ENCODE results near the gene MEN1. TPM values are rescaled to one million over a fixed set of nuclear protein-coding genes. Genes with fewer than 3 reads are reported as not detected.

Gene MEN1
- total RNA-seq, 2 donors from 2014 or later = 44.5 to 48.7 TPM

DNA sequence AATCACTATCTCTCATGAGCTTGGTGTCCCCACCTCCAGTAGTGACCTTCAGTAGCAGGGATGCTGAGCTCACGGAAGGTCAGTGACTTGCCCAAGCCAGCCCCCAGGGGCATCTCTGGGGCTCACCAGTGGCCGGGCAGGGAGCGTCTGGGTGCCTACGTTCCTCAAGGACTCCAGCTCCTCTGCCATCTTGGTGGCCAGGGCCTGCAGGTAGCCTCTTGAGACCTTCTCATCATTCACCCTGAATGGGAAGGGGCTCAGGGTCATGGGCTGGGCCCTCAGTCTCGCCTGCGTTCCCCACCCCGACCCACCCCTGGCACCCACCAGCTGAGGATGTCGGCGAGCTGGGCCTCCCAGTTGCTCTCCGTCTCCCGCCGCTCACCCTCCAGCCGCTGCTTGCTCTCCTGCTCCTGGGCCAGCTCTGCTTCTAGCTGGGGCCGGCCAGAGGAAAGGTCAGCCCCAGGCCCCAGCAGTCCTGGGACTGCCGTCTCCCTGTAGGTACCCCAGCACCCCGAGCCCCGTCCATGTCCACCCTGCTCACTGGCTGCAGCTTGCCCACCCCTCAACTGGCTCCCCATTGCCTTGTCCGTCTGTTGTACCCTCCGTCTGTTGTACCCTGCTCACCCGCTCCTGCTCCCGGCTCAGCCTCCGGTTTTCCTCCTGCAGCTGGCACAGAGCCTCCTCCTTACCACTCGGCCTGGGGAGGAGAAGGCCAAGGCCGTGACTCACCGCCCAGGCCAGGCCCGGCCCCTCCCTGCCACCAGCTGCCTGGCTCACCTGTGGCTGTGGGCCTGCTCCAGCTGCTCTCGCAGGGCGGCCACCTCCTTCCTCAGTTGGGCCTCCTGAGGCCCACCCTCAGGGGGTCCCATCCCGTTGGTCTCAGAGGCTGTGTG, 24.6 kb upstream of the MEN1 start:
- WGBS, 2 experiments (ENCODE audit: insufficient coverage in 1 of 2, insufficient read length in 1 of 2) = 90 to 92% methylated on average over 20 to 29 of the region's 29 CpGs
- no peaks in the 10 kb centered on the region for H3K4me1 ChIP-seq (ENCODE audit: control insufficient read depth, insufficient read depth, low read length)

DNA sequence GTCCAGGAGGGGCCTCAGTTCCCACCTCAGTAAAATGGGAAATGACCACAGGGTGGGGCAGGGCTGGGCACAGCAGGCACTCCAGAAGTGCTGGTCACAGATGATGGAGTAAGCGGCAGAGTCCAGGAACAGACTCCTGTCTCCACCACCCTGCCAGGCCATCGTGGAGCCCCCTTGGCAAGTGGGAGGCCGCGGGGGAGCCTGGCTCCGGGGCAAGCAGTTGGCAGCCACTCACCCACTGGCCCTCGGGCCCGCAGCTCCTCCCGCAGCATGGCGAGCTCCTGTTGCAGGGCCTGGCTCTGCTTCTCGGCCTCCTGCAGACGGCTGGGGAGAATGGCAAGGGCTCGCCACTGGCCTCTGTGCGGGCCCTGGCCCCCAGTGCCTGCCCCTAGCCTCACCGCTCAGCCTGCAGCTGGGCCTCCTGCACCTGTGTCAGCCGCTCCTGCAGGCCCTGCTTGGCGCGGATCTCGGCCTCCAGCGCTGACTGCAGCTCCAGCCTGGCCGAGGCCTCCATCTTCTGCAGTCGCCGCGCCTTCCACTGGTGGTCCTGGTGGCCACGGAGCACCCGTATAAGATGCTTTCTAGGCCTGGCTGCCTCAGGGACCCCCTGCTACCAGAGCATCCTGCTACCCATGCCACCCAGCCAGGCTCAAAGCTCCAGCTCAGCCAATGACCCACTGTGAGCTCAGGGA, 23.8 kb upstream of the MEN1 start:
- Histone ChIP-seq H3K4me3 (ENCODE audit: low read length) (no peak overlapping the region), H3K9ac (ENCODE audit: extremely low read depth, low read length, poor library complexity, severe bottlenecking) (no peak overlapping the region), H3K27ac (ENCODE audit: low read depth, low read length) (no peak overlapping the region), H3K4me1 (ENCODE audit: control insufficient read depth, insufficient read depth, low read length) (no peaks in the 10 kb centered on the region), H3K9me3 (ENCODE audit: control insufficient read depth, low read length) (no peaks in the 10 kb centered on the region), H3K27me3 (ENCODE audit: control insufficient read depth, insufficient read depth, low read length, poor library complexity, severe bottlenecking) (no peaks in the 10 kb centered on the region), H3K36me3 (ENCODE audit: control insufficient read depth, insufficient read depth, low read length) (no peaks in the 10 kb centered on the region)
- WGBS, 2 experiments (ENCODE audit: insufficient coverage in 1 of 2, insufficient read length in 1 of 2) = 91 to 92% methylated on average over 17 to 25 of the region's 25 CpGs
- H3K36me3 Mint-ChIP-seq (ENCODE audit: low read depth) = no peaks in the 10 kb centered on the region
- no peaks in the 10 kb centered on the region for H3K27me3 Mint-ChIP-seq (ENCODE audit: insufficient read depth)
- no peaks in the 10 kb centered on the region for H3K9me3 Mint-ChIP-seq
- H3K27ac Mint-ChIP-seq = no peak overlapping the region
- no peak overlapping the region for H3K4me3 Mint-ChIP-seq
- TF ChIP-seq, protein P1, sequence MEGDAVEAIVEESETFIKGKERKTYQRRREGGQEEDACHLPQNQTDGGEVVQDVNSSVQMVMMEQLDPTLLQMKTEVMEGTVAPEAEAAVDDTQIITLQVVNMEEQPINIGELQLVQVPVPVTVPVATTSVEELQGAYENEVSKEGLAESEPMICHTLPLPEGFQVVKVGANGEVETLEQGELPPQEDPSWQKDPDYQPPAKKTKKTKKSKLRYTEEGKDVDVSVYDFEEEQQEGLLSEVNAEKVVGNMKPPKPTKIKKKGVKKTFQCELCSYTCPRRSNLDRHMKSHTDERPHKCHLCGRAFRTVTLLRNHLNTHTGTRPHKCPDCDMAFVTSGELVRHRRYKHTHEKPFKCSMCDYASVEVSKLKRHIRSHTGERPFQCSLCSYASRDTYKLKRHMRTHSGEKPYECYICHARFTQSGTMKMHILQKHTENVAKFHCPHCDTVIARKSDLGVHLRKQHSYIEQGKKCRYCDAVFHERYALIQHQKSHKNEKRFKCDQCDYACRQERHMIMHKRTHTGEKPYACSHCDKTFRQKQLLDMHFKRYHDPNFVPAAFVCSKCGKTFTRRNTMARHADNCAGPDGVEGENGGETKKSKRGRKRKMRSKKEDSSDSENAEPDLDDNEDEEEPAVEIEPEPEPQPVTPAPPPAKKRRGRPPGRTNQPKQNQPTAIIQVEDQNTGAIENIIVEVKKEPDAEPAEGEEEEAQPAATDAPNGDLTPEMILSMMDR (conservative IDR thresholded peaks at IDR 0.05) = no peak
- DNase-seq = no peak
- no peaks in the 10 kb centered on the region for H3K4me1 Mint-ChIP-seq

More for the DNA sequence above, 24.6 kb upstream of the MEN1 start:
- Mint-ChIP-seq H3K27me3 (ENCODE audit: insufficient read depth) (no peaks in the 10 kb centered on the region), H3K9me3 (no peaks in the 10 kb centered on the region), H3K4me1 (no peaks in the 10 kb centered on the region), H3K27ac (no peak overlapping the region), H3K4me3 (no peak overlapping the region), H3K36me3 (ENCODE audit: low read depth) (peaks cover 4% of the 10 kb centered on the region)
- DNase-seq = no peak
- Histone ChIP-seq H3K9ac (ENCODE audit: extremely low read depth, low read length, poor library complexity, severe bottlenecking) (no peak overlapping the region), H3K36me3 (ENCODE audit: control insufficient read depth, insufficient read depth, low read length) (no peaks in the 10 kb centered on the region), H3K27ac (ENCODE audit: low read depth, low read length) (no peak overlapping the region), H3K27me3 (ENCODE audit: control insufficient read depth, insufficient read depth, low read length, poor library complexity, severe bottlenecking) (no peaks in the 10 kb centered on the region), H3K9me3 (ENCODE audit: control insufficient read depth, low read length) (no peaks in the 10 kb centered on the region), H3K4me3 (ENCODE audit: low read length) (no peak overlapping the region)
- TF ChIP-seq, protein P1 (conservative IDR thresholded peaks at IDR 0.05) = no peak

DNA sequence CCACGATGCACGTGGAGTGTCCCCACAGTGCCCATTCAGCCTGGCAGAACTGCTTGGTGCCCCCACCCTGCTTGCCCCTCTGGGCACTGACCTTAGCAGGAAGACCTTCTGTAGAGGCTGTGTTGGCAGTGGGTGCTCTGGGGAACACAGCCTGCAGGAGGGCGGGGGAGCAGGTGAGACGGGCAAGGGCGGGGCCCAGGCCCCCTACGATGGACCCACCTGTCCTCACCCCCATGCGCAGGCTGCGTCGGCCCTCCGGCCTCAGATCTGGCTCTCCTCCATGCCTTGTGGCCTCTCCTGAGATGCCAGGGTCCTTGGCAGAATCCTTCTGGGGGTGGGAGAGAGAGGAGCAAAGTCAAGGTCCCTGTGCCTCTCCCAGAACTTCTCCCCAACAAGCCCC, 23.2 kb upstream of the MEN1 start:
- Mint-ChIP-seq H3K9me3 (no peaks in the 10 kb centered on the region), H3K36me3 (ENCODE audit: low read depth) (peaks cover 3% of the 10 kb centered on the region)
- H3K9me3 ChIP-seq (ENCODE audit: control insufficient read depth, low read length) = no peaks in the 10 kb centered on the region

More for the DNA sequence above, 23.2 kb upstream of the MEN1 start:
- Mint-ChIP-seq H3K27me3 (ENCODE audit: insufficient read depth) (no peaks in the 10 kb centered on the region), H3K4me3 (no peak overlapping the region), H3K27ac (no peak overlapping the region), H3K4me1 (no peaks in the 10 kb centered on the region)
- Histone ChIP-seq H3K9ac (ENCODE audit: extremely low read depth, low read length, poor library complexity, severe bottlenecking) (no peak overlapping the region), H3K36me3 (ENCODE audit: control insufficient read depth, insufficient read depth, low read length) (no peaks in the 10 kb centered on the region), H3K27me3 (ENCODE audit: control insufficient read depth, insufficient read depth, low read length, poor library complexity, severe bottlenecking) (no peaks in the 10 kb centered on the region), H3K4me1 (ENCODE audit: control insufficient read depth, insufficient read depth, low read length) (no peaks in the 10 kb centered on the region), H3K4me3 (ENCODE audit: low read length) (no peak overlapping the region), H3K27ac (ENCODE audit: low read depth, low read length) (no peak overlapping the region)
- 95 to 97% methylated on average over 6 to 10 of the region's 10 CpGs for WGBS, 2 experiments (ENCODE audit: insufficient coverage in 1 of 2, insufficient read length in 1 of 2)
- no peak for DNase-seq
- TF ChIP-seq, protein P1 (conservative IDR thresholded peaks at IDR 0.05) = no peak

Data from endodermal cell (in vitro differentiated cells).